Gastroesophageal sphincter (tissue), 4 donors: ENCODE measurements around the gene SPAAR. TPM values are rescaled to one million over a fixed set of nuclear protein-coding genes. Genes with fewer than 3 reads are reported as not detected.
"Not testable (repeated sequence)": the region's sequence is repeated elsewhere in the genome, so short reads cannot be mapped to it uniquely, and the experiment has no call there.

Experiments used
- ATAC-seq: fragments of 150-250 bp; one replicate; pipeline ENCODE4 v1.9.1; 2016; ENCODE audit warnings: mild to moderate bottlenecking, moderate library complexity
- H3K27ac ChIP-seq, 4 donors: fragments of 200-600 bp; sonication (generic) in 3 of 4; 1 replicate in 3 of 4; 2 replicates in 1 of 4; pipeline ENCODE4 v1.5.1; 2016 to 2019
- H3K27me3 ChIP-seq: fragments of 200-600 bp; sonication (generic); one replicate; pipeline ENCODE4 v1.5.1; 2019
- H3K36me3 ChIP-seq, 2 donors: fragments of 200-600 bp; sonication (generic); one replicate each; pipeline ENCODE4 v1.5.1; 2019; ENCODE audit warnings: control low read depth in 1 of 2
- H3K4me1 ChIP-seq, 3 donors: fragments of 200-600 bp; sonication (generic); 1 replicate in 2 of 3; 2 replicates in 1 of 3; pipeline ENCODE4 v1.5.1; 2016 to 2019; ENCODE audit warnings: control low read depth in 2 of 3
- H3K4me3 ChIP-seq, 2 donors: fragments of 200-600 bp; sonication (generic); one replicate each; pipeline ENCODE4 v1.5.1; 2019; ENCODE audit warnings: mild to moderate bottlenecking in 1 of 2, moderate library complexity in 1 of 2
- H3K9me3 ChIP-seq, 3 donors: fragments of 200-600 bp; sonication (generic); one replicate each; pipeline ENCODE4 v1.5.1; 2017 to 2019; ENCODE audit warnings: control low read depth in 2 of 3
- CTCF ChIP-seq, 4 experiments: fragments of 200-600 bp in 2 of 4; fragments of 450-650 bp in 2 of 4; sonication (generic) in 1 of 4; IDR thresholded peaks; one replicate each; pipeline ENCODE4 v1.5.1; 2017 to 2019; ENCODE audit warnings: antibody characterized with exemption in 4 of 4, mild to moderate bottlenecking in 2 of 4, moderate library complexity in 2 of 4
- EP300 ChIP-seq: sonication (generic); formaldehyde crosslinking; IDR thresholded peaks from one replicate; pipeline ENCODE4 v1.6.1; 2017; ENCODE audit warnings: antibody characterized with exemption, mild to moderate bottlenecking
- POLR2A ChIP-seq, 2 donors: fragments of 450-650 bp; IDR thresholded peaks; one replicate each; pipeline ENCODE4 v1.6.1; 2017; ENCODE audit warnings: antibody characterized with exemption in 2 of 2, mild to moderate bottlenecking in 2 of 2, moderate library complexity in 1 of 2
- POLR2AphosphoS5 ChIP-seq: sonication (generic); formaldehyde crosslinking; IDR thresholded peaks from one replicate; pipeline ENCODE4 v1.6.1; 2017; ENCODE audit warnings: antibody characterized with exemption
- WGBS, 2 donors: methylation state at CpG; one replicate each; pipeline ENCODE4 v1.1.5; 2018; ENCODE audit warnings: low coverage in 1 of 2; 5-methylcytosine and 5-hydroxymethylcytosine counted together
- total RNA-seq, 4 donors: library from RNA; depleted of rRNA; stranded (reverse); fragments of >200 nt; gene quantifications; one replicate each; pipeline ENCODE4 v1.1.0, GENCODE V29; 2016

The SPAAR gene
- total RNA-seq, 4 donors from 2014 or later, result 0.62 to 5.5 (median 2.6) TPM

- peak overlapping the region in 2 of 4 donors; percentile 89 to 92 for H3K27ac ChIP-seq
- no peaks in the 10 kb centered on the region for H3K9me3 ChIP-seq
- 66 to 72% methylated on average over 3 to 9 of the region's 10 CpGs for WGBS, 2 donors
- no peaks in the 10 kb centered on the region for H3K27me3 ChIP-seq
- no peak overlapping the region for H3K4me3 ChIP-seq
- no peak for TF ChIP-seq CTCF (IDR thresholded peaks at IDR 0.05)
- no peak for TF ChIP-seq POLR2AphosphoS5
- no peak for TF ChIP-seq EP300
- no peak for TF ChIP-seq POLR2A (IDR thresholded peaks at IDR 0.05)
- H3K36me3 ChIP-seq, result no peaks in the 10 kb centered on the region
- ATAC-seq, result no peak
- peaks cover 14 to 68% (median 44%) of the 10 kb centered on the region in 3 donors for H3K4me1 ChIP-seq
Measured at GRCh38 chr9:35911690-35912089, 2.4 kb downstream of the SPAAR start.

GRCh38 chr9:35912791-35913400 is 3.6 kb downstream of the SPAAR start:
- TF ChIP-seq POLR2AphosphoS5, result no peak
- no peak for TF ChIP-seq EP300
- TF ChIP-seq CTCF (IDR thresholded peaks at IDR 0.05), result no peak
- no peak for TF ChIP-seq POLR2A (IDR thresholded peaks at IDR 0.05)
- 82% methylated on average over 8 of the region's 10 CpGs; no CpG with 5 or more reads in 1 of the 2 donors for WGBS, 2 donors
- no peaks in the 10 kb centered on the region for H3K36me3 ChIP-seq
- H3K4me3 ChIP-seq, result peak overlapping the region in 1 of 2 donors; percentile 8
- H3K27ac ChIP-seq, result peak overlapping the region in 2 of 4 donors; percentile 89 to 92
- H3K9me3 ChIP-seq, result no peaks in the 10 kb centered on the region
- H3K27me3 ChIP-seq, result no peaks in the 10 kb centered on the region
- ATAC-seq, result no peak
- H3K4me1 ChIP-seq, result peaks cover 13 to 65% (median 33%) of the 10 kb centered on the region in 3 donors

- H3K4me1 ChIP-seq, result peaks cover 10 to 62% (median 28%) of the 10 kb centered on the region in 3 donors
- ATAC-seq, H3K27ac ChIP-seq, H3K9me3 ChIP-seq, H3K36me3 ChIP-seq, H3K4me3 ChIP-seq, H3K27me3 ChIP-seq: not testable (repeated sequence)
Measured at GRCh38 chr9:35913429-35913828, 4.1 kb downstream of the SPAAR start.

GRCh38 chr9:35914301-35914807 is 5.1 kb downstream of the SPAAR start:
- H3K9me3 ChIP-seq, result no peaks in the 10 kb centered on the region
- H3K27me3 ChIP-seq, result no peaks in the 10 kb centered on the region
- peak overlapping the region in 2 of 4 donors; percentile 2 to 30 for H3K27ac ChIP-seq
- no peaks in the 10 kb centered on the region for H3K36me3 ChIP-seq
- peaks cover under 1 to 58% (median 19%) of the 10 kb centered on the region in 3 donors for H3K4me1 ChIP-seq
- peak; percentile 62 for ATAC-seq
- TF ChIP-seq POLR2A (IDR thresholded peaks at IDR 0.05) (no peak), EP300 (no peak), POLR2AphosphoS5 (no peak)
- H3K4me3 ChIP-seq, result no peak overlapping the region
- 34 to 38% methylated on average over 4 to 7 of the region's 9 CpGs for WGBS, 2 donors

- H3K36me3 ChIP-seq, result no peaks in the 10 kb centered on the region
- peak overlapping the region in 3 of 4 donors; percentile 30 to 64 (median 54) for H3K27ac ChIP-seq
- no peak overlapping the region for H3K4me3 ChIP-seq
- H3K4me1 ChIP-seq, result peaks cover 0 to 56% (median 10%) of the 10 kb centered on the region in 3 donors
- WGBS, 2 donors, result 77 to 100% methylated on average over 2 to 7 of the region's 16 CpGs
- no peak for TF ChIP-seq POLR2A (IDR thresholded peaks at IDR 0.05)
- TF ChIP-seq POLR2AphosphoS5, result no peak
- TF ChIP-seq EP300, result no peak
- TF ChIP-seq CTCF (IDR thresholded peaks at IDR 0.05), result no peak
- no peak for ATAC-seq
- H3K27me3 ChIP-seq, result no peaks in the 10 kb centered on the region
- H3K9me3 ChIP-seq, result no peaks in the 10 kb centered on the region
Measured at GRCh38 chr9:35915681-35916294, 6.5 kb downstream of the SPAAR start.

- no peak for TF ChIP-seq POLR2AphosphoS5
- no peak for TF ChIP-seq POLR2A (IDR thresholded peaks at IDR 0.05)
- TF ChIP-seq EP300, result no peak
- no peak for TF ChIP-seq CTCF (IDR thresholded peaks at IDR 0.05)
- H3K36me3 ChIP-seq, result no peaks in the 10 kb centered on the region
- no peaks in the 10 kb centered on the region for H3K27me3 ChIP-seq
- no peak overlapping the region for H3K4me3 ChIP-seq
- ATAC-seq, result no peak
- no peaks in the 10 kb centered on the region for H3K9me3 ChIP-seq
- peak overlapping the region in 3 of 4 donors; percentile 33 to 64 (median 42) for H3K27ac ChIP-seq
- WGBS, 2 donors, result 89% methylated on average over 2 of the region's 4 CpGs; no CpG with 5 or more reads in 1 of the 2 donors
- H3K4me1 ChIP-seq, result peaks cover 0 to 44% (median 5%) of the 10 kb centered on the region in 3 donors
Measured at GRCh38 chr9:35917261-35917660, 8.0 kb downstream of the SPAAR start.
